HG02610 (cell line): ENCODE data around the gene COL4A6.

Experiments used
- ATAC-seq: cut with Tn5 transposase; IDR thresholded peaks from one replicate; pipeline ENCODE4 v1.9.1; 2021; ENCODE audit warnings: mild to moderate bottlenecking, moderate library complexity; ENCODE audit not compliant: unreplicated experiment

The COL4A6 gene

GRCh38 chrX:108219949-108220601, 218.1 kb downstream of the COL4A6 start:
- ATAC-seq, result no peak

GRCh38 chrX:108217876-108218275, 220.3 kb downstream of the COL4A6 start:
- no peak for ATAC-seq

- no peak for ATAC-seq
Observed at GRCh38 chrX:108216919-108217571, 221.2 kb downstream of the COL4A6 start.

DNA sequence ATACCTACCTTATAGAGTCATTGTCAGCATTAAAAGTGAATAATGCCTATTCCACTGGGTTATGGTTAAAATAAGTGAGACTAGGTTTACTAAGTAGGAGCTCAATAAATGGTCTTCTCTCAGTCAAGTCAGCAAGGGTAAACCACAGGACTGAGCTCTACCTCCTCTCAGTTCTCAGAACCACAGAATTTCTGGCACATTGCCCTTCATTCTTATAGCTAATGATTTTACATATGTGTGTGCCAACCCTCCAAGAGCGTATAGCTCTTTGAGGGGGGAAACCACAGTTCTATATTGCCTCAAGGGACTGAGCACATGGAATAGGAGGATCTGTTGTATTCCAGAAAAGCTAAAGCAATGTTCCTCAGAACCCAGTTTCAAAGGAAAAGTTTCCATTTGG, 221.8 kb downstream of the COL4A6 start:
- ATAC-seq, result no peak

- ATAC-seq, result no peak
Observed at GRCh38 chrX:108211301-108211700, 226.9 kb downstream of the COL4A6 start.

DNA sequence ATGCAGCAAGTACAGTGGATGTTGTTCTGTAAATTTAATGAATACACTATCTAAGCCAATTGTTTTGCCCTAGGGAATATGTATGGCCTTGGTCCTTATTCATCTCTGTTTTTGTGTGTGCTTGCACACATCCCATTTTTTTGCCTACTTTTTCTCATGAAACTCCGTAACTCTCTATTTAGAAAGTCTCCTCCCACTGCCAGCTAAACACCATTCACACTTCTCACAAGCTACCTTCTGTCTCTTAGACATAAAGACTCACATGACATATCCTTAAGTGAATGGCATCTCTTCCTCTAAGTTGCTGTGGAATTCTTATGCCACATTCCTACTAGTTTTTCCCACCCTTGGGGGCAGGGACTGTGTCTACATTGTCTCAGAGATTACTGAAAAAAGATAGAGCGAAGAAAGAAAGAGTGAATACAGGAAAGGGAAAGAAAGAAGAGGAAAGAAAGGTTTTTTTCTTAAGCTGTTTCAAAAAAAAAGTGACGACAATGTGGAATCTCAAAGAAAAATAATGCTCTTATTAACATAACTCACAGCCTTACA, 229.1 kb downstream of the COL4A6 start:
- ATAC-seq, result no peak

GRCh38 chrX:108203540-108203939, 234.7 kb downstream of the COL4A6 start:
- ATAC-seq, result no peak

DNA sequence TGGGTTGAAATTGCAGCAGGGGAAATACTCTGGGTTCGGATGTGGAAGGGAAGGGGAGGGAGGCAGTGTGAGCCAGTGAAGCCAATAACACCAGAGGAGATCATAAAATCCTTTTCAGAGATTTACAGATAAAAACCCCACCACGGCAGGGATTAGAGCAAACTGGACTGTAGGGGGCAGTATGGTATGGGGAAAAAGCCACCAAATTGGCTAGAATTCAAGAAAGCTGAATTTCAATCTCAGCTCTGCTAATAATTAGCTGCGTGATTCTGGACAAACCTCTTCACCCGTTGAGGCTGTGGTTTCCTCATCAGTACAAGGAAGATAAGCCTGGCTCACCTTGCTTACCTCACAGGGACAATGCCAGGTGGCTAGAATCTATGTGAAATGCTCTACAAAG, 238.5 kb downstream of the COL4A6 start:
- no peak for ATAC-seq

GRCh38 chrX:108199041-108199440, 239.2 kb downstream of the COL4A6 start:
- no peak for ATAC-seq

GRCh38 chrX:108198420-108198819, 239.8 kb downstream of the COL4A6 start:
- ATAC-seq, result no peak

DNA sequence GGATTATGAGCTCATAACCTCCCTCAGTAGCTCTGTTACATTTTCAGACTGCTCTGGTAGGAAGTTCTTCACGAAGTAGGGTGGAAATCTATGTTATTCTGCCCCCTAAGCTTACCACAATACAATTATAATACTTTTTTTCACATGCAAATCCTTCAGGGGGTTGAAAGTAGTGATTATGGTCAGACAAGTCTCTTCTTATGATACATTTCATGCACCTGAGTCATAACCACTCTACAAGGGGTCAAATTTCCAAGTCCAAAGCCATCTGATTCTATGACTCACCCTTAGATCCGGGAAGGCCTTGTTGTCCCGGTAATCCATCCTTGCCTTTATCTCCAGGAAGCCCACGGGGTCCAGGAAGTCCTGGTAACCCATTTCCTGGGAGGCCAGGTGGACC, 251.4 kb downstream of the COL4A6 start:
- no peak for ATAC-seq

GRCh38 chrX:108178143-108178498, 260.1 kb downstream of the COL4A6 start:
- ATAC-seq, result no peak

DNA sequence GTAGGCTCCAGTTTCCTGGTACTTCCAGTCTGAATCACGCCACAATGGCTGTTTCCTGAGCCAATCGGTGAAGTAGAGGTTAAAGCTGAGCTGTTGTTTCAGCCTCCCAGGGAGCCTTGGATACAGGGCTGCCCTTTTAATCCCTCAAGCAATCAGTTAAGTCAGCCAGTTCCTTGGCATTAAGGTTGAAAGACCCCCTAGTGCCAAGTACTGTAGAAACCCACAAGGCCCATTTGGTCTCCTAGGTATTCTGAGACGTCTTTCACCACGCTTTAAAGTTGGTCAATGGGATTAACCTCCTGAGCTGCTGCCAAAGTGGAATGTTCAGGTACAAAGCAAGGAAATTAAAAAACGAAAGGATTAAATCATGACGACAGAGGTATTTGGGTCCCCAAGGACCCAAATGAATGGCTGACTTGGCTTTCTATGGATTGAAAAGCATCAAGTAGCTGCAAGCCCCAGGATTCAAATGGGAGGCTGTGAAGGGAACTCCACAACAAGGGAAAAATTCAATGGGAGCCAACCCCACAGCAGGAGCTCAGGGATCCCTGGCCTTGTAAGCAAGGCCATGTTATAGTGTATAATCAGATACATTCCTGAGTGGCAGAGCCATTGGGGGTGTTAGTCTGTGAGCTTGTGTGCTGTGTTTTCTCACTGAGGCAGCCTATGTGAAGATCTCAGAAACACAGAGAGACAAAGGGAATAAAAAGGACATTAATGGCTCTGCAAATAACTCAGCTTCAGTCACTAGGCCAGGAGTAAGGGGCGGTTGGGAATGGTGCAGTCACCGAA, 260.7 kb downstream of the COL4A6 start:
- no peak for ATAC-seq

- no peak for ATAC-seq
Observed at GRCh38 chrX:108173874-108174273, 264.3 kb downstream of the COL4A6 start.

DNA sequence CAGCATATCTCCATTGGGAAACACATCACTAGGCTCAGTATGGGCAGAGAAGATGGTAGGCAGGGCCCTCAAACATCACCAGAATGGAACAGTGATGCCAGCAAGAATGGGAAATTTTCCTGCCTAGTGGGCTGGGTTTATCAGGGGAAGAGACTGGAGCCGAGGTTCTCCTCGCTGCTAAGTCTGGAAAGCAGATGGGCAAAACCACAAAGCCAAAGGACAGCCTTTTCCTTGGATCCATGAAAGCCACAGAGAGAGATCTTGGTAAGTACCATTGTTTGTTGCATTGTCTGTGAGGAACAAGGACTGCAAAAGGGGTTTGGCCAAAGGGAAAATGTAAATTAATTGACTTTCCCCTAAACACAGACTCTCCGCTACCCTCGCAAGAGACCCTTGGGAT, 266.6 kb downstream of the COL4A6 start:
- no peak for ATAC-seq

GRCh38 chrX:108169768-108170167, 268.5 kb downstream of the COL4A6 start:
- ATAC-seq, result no peak

DNA sequence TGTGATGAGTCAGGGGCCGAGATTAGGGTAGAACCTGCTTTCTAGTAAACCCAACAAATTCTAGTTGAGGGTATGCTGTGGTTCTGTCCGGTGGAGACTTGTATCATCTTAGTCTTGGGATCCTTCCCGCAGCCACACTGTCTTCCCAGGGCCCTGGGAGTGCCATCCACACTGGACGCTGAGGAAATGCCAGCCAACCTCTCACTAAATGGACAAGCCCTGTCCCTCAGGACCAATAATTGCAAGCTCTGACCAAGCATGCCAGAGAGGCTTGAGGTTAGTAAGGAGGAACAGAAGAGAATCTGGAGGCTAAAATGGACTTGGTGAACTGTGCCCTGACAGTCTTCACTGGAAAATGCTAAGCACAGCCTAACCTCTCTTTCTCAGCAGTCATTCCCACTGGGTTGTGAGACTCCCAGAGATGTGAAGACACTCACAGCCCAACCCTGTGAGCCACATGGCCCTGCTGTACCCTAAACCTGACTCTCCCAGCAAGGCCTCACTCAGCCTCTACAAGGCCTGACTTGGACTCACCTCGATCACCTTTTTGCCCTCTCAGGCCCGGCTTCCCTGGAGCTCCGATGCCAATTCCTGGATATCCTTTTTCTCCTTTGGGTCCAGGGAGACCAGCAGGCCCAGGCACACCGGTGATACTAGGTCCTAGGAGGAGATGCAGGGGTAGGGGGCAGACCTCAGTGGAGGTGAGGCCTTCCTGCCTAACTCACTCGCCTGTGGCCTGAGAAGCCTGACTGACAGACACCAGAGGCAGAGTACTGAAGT, 269.1 kb downstream of the COL4A6 start:
- ATAC-seq, result no peak

- ATAC-seq, result no peak
Observed at GRCh38 chrX:108167211-108167872, 270.9 kb downstream of the COL4A6 start.

DNA sequence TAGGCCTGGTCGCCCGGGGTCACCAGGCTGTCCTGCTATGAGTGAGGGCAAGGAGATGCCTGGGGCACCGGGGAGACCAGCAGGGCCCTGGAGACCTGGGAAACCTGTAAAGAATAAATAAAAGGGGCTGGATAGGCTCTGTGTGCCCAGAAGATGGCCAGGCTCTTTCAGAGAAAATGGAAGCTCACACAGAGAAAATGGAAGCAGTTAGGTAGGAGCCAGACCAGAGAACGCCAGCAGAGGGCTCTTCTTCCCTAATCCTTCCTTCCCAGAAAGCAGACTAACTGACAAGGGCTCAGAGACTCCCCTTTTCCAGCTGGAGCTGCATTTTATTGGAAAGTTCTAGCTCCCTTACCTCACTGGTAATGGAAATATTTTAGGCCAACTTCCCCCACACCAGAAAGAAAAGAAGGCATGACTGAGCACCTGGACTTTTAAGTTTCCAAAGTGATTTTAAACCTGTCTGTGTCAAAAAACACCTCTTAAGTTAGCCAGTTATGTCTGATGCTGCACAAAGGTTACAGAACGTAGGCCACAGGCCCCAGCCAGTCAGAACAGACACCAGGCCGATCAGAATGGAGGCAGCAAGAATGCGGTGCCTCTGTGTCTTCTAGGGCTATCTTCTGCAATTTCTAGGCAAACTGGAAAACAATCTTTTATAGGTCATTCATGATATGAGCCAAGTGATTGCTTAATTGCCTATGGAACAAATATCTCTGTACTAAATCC, 272.7 kb downstream of the COL4A6 start:
- no peak for ATAC-seq
